Spinal cord (tissue), 10 donors: ENCODE results near the gene ONECUT3. TPM values are rescaled to one million over a fixed set of nuclear protein-coding genes. Genes with fewer than 3 reads are reported as not detected.

Source experiments
- DNase-seq, 6 donors: peaks; one replicate each; pipeline versions ENCODE4 v3.0.0 to v3.0.0-alpha.2; 2013 to 2015; ENCODE audit warnings: low spot score in 6 of 6, low read depth in 4 of 6
- H3K27ac ChIP-seq: one replicate; pipeline ENCODE4 v1.5.1; 2013; ENCODE audit warnings: low read depth, low read length, control low read depth
- H3K27me3 ChIP-seq: one replicate; pipeline ENCODE4 v1.6.1; 2013; ENCODE audit warnings: low read length; ENCODE audit not compliant: control insufficient read depth, insufficient read depth
- H3K36me3 ChIP-seq: one replicate; pipeline ENCODE4 v1.6.1; 2013; ENCODE audit warnings: low read length; ENCODE audit not compliant: control insufficient read depth, insufficient read depth
- H3K4me1 ChIP-seq: one replicate; pipeline ENCODE4 v1.6.1; 2013; ENCODE audit warnings: low read length; ENCODE audit not compliant: control insufficient read depth, insufficient read depth
- H3K4me3 ChIP-seq: one replicate; pipeline ENCODE4 v1.5.1; 2013; ENCODE audit warnings: low read depth, low read length, control low read depth
- H3K9me3 ChIP-seq: one replicate; pipeline ENCODE4 v1.6.1; 2013; ENCODE audit warnings: low read length; ENCODE audit not compliant: control insufficient read depth, insufficient read depth
- WGBS: methylation state at CpG from one replicate; pipeline ENCODE4 v1.1.5; 2013; ENCODE audit warnings: missing lambda C conversion rate; ENCODE audit not compliant: insufficient coverage; 5-methylcytosine and 5-hydroxymethylcytosine counted together
- polyA plus RNA-seq, 2 donors: library from polyadenylated mRNA; unstranded; fragments of 120-200 nt; gene quantifications; one replicate each; pipeline ENCODE4 v1.2.1, GENCODE V29; 2013; ENCODE audit not compliant: insufficient read length in 2 of 2
- total RNA-seq, 2 donors: library from RNA; depleted of rRNA in 1 of 2; stranded (reverse); fragments of 120-200 nt in 1 of 2; fragments of >200 nt in 1 of 2; gene quantifications; one replicate each; pipeline versions ENCODE4 v1.2.3 to v1.2.4, GENCODE V29; 2013 to 2014
- donor health status: healthy.

Gene ONECUT3
- total and polyA plus RNA-seq, 4 donors, result 0.06 to 0.66 (median 0.62) TPM; not detected in 1

DNA sequence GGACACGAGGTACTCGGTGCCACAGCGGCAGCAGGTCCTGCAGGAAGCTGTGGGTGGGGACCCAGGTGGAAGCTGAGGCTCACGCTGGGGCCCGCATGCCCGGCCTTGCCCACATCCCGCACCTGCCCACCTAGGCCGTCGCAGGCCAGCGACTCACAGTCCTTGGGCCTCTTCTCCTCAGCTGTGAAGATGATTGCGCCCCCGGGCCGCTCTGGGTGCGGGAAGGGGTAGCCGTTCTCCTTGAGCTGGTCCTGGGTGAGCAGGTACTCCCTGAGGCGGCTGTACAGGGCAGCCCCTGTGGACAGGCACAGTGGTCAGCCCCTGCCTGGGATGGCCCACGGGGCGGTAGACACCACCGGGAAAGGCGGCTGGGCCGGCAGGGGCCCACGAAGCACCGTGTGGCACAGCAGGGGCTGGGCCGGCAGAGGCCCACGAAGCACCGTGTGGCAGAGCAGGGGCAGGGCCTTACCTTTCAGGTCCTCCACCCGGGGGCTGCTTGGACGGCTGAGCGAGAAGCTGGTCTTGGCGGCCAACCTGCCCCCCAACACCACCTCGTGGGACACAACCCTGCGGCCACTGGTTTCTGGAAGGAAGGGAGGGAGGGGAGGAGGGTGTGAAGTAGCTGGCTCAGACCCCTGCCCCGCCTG is 65.4 kb downstream of the ONECUT3 start:
- DNase-seq, result no peak

DNA sequence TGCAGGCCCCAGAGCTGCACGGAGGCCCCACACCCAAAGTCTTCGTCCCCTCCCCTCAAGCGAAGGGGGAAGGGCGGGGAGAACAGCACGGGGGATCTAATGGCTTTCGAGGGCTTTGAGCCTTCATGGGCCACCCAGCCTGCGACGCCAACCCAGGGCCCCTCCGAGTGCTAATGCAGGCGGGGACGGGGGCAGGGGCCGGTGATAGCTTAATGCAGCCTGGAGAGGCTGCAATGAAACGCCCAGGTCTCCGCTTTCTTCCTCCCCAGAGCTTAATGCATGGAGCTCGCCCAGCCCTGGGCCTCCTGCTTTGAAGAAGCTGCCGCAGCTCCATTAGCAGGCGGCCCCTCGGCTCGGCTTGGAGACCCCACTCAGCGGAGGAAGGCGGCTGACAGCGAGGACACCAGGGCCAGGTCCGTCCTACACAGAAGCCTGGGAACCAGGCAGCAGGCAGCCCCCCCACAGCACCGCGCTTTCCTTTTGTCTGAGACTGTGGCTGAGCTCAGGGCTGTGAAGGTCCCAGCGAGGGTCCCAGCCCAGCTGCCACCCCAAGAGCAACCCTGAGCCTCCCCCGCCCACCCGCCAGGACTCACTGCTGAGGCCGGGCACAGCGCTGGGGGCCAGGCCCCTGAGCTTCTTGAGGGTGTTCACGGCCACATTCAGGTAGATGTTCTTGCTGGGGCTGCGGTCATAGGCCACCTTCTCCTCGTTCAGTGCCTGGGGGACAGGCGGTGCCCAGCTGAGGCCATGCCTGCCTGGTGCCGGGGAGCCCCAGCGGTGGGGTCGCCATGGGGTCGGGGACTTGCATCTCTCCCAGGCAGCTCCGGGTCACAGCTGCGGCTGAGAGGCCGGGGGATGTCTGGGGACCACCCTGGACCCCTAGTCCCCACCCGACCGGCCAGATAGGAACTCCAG is 66.3 kb downstream of the ONECUT3 start:
- Histone ChIP-seq H3K9me3 (no peaks in the 10 kb centered on the region), H3K27ac (no peak overlapping the region), H3K4me1 (peaks cover 6% of the 10 kb centered on the region), H3K27me3 (no peaks in the 10 kb centered on the region), H3K4me3 (no peak overlapping the region), H3K36me3 (peaks cover 98% of the 10 kb centered on the region)
- WGBS, result 64% methylated on average over 35 of the region's 43 CpGs
- DNase-seq, result no peak

More for the DNA sequence above, 65.4 kb downstream of the ONECUT3 start:
- Histone ChIP-seq H3K4me3 (no peak overlapping the region), H3K27me3 (no peaks in the 10 kb centered on the region), H3K36me3 (peaks cover 99% of the 10 kb centered on the region), H3K27ac (no peak overlapping the region), H3K4me1 (peaks cover 8% of the 10 kb centered on the region), H3K9me3 (no peaks in the 10 kb centered on the region)
- 88% methylated on average over 26 of the region's 33 CpGs for WGBS

DNA sequence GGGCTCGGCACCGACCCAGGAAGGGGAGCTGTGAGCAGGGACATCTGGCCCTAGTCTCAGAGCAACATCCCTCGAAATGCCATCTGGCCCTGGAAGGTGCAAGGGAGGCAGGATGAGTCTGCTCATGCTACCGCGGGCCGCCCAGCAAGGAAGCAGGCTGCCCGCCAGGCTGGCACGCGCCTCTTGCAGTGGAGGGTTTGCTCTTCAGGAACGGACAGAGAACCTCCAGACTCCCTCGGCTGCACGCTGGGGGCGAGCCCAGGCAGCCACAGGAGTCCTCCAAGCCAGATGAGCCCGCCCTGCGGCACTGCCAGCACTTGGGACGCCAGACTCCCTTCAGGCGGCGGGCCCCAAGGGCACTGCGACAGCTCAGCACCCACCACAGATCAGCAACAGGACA is 68.9 kb downstream of the ONECUT3 start:
- 84% methylated on average over 19 of the region's 19 CpGs for WGBS
- peaks cover 95% of the 10 kb centered on the region for H3K36me3 ChIP-seq
- H3K27ac ChIP-seq, result no peak overlapping the region
- H3K4me3 ChIP-seq, result no peak overlapping the region
- no peaks in the 10 kb centered on the region for H3K9me3 ChIP-seq
- H3K27me3 ChIP-seq, result no peaks in the 10 kb centered on the region
- peaks cover 18% of the 10 kb centered on the region for H3K4me1 ChIP-seq
- DNase-seq, result peak in 1 of 6 donors; percentile 11

DNA sequence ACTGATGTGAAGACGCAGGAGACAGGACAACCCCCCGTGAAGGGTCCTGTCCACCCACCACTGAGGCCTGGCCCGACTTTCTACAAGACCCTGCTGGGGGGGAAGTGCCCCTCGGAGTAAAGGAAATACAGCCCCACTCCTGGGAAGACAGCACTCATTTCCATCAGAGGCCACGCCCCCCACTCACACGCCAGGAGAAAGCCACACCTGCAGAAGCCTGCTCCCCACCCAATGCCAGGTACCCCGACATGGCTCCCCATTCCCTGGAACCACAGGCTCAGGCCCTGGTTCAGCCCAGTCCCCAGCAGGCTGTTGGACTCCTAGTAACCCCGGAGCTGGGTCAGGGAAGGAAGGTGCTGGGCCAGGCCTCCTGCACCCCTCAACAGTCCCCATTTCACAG is 69.7 kb downstream of the ONECUT3 start:
- Histone ChIP-seq H3K36me3 (peaks cover 95% of the 10 kb centered on the region), H3K27me3 (no peaks in the 10 kb centered on the region), H3K27ac (no peak overlapping the region), H3K4me1 (peaks cover 18% of the 10 kb centered on the region), H3K4me3 (no peak overlapping the region), H3K9me3 (no peaks in the 10 kb centered on the region)
- no peak for DNase-seq
- WGBS, result 92% methylated on average over 5 of the region's 8 CpGs

DNA sequence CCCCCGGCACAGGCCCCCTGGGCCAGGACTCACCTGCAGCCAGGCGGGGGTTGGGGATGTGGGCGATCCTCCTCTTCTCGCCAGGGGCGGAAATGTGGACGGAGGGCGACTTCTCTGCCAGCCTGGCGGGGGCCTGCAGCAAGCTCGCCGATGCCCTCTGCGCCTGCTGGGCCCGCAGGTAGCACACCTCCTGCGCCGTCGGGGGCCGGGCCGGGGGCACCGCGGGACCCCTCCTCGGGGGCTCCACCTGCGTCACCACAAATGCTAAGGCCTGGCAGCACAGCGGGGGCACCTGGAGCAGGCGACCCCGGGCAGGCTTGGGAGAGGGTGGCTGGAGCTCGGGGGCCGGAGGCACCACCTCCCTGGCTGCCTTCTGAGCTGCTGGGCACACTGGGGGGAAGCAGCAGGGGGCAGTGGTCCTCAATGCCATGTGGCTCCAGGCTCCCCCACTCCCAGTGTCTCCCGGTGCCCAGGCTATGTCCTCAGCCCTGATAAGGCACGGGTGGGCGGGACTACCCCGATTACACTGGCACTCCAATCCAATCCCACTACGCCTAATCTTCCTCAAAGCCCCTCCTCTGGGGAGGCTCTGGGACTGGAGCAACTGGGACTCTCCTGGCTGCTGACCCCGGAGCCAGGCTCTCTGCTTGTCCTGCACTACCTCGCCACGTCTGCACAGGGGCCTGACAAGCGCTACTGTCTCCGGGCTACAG is 70.4 kb downstream of the ONECUT3 start:
- no peak overlapping the region for H3K4me3 ChIP-seq
- peaks cover 18% of the 10 kb centered on the region for H3K4me1 ChIP-seq
- H3K9me3 ChIP-seq, result no peaks in the 10 kb centered on the region
- no peaks in the 10 kb centered on the region for H3K27me3 ChIP-seq
- DNase-seq, result no peak
- WGBS, result 94% methylated on average over 36 of the region's 36 CpGs
- H3K36me3 ChIP-seq, result peaks cover 95% of the 10 kb centered on the region
- H3K27ac ChIP-seq, result no peak overlapping the region

DNA sequence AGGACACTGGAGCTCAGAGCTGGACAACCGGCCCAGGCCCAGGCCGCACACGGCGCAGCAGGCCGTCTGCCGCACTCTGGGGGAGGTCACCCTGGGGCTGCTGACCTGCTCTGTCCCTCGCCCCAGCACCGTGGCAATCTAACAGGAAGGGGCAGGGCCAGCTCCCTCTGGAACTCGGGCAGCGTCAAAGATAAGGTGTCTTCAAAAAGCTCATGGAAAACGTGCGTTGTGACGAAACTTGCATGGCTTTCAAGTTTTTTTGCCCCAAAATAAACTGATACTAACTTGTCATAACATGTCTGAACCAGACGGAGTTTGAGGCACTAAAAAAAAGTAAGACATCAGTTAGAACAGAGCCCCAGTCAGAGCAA is 70.9 kb downstream of the ONECUT3 start:
- 89% methylated on average over 11 of the region's 14 CpGs for WGBS
- Histone ChIP-seq H3K4me1 (peaks cover 18% of the 10 kb centered on the region), H3K27ac (no peak overlapping the region), H3K27me3 (no peaks in the 10 kb centered on the region), H3K4me3 (no peak overlapping the region), H3K36me3 (peaks cover 94% of the 10 kb centered on the region), H3K9me3 (no peaks in the 10 kb centered on the region)
- no peak for DNase-seq

DNA sequence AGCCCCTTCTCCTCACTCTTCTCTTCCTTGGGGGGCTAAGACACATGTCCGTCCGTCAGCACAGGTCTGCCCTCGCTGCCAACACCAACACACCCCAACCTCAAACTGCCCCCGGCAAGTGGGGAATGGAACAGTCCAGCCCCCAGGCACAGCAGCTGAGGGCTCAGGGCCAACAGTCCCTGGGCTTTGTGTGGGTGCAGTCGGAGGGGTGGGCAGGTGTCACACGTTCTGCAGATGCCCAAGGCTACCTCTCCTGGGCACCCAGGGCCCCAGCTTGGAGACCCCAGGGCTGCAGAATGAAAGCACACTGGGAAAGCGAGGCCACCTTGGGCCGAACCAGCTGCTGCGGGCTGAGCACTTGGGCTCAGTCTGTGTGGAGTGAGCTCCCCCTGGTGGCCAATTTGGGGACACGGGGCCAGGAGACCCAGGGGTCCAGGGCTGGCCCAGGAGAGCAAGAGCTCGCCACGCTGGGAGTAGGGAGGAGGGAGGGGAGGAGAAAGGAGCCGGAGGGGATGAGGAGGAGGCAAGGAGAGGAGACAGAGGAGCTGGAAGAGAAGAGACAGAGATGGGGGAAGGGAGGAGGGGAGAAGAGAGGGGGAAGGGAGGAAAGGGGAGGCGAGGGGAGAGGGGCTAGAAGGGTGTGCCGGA is 72.7 kb downstream of the ONECUT3 start:
- Histone ChIP-seq H3K27ac (no peak overlapping the region), H3K27me3 (no peaks in the 10 kb centered on the region), H3K36me3 (peaks cover 91% of the 10 kb centered on the region), H3K4me1 (peaks cover 18% of the 10 kb centered on the region), H3K9me3 (no peaks in the 10 kb centered on the region), H3K4me3 (no peak overlapping the region)
- DNase-seq, result peak; percentile 33 to 90 (median 65)
- 20% methylated on average over 11 of the region's 15 CpGs for WGBS

DNA sequence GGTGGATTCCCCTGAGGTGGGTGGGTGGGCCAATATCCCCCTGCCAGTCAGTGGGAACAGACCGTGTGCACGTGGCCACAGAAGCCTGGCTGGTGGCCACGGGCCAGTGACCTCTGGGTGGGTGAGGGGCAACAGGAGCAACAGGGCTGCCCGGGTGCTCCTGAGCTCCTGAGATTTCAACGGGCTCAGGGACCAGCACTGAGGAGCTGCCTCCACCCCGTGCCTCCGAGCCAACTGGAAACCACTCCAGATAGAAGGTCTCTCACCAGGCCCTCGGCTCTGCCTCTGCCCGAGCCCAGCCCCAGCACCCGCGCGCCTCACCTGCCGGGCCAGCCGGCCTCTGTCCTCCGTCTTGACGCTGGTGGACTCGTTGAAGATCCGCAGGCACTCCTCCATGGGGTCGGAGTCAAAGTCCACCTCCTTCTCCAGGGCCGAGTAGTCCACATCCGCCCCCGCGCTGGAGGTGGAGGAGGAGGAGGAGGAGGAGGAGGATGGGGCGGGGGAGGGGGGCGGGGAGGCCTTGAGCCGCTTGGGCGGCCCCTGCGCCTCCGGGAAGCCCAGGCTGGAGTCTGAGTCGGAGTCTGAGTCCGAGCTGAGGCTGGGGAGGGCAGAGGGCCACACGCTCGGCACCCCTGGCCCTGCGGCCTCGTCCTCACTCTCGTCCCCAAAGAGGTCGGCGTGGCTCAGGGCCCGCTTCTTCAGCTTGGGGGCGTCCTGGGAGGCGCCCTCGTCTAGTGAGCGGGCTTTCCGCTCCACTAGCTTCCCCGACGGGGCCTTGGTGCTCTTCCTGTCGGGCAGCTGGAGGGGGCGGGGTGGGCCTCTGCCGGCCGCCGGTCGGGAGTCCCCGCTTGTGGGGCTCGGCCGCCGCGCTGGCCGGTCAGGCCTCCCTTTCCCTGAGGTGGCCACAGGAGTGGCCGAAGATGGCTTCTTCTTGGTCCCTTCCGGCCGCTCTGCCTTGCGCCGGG is 73.5 kb downstream of the ONECUT3 start:
- Histone ChIP-seq H3K36me3 (peaks cover 84% of the 10 kb centered on the region), H3K4me3 (no peak overlapping the region), H3K4me1 (peaks cover 18% of the 10 kb centered on the region), H3K27ac (no peak overlapping the region), H3K9me3 (no peaks in the 10 kb centered on the region), H3K27me3 (no peaks in the 10 kb centered on the region)
- 60% methylated on average over 52 of the region's 63 CpGs for WGBS
- DNase-seq, result no peak
